HG03439 (cell line): ENCODE data around the gene MEGF11.

ENCODE experiments used
- ATAC-seq: cut with Tn5 transposase; IDR thresholded peaks from one replicate; pipeline ENCODE4 v1.9.1; 2021; ENCODE audit warnings: mild to moderate bottlenecking, moderate library complexity; ENCODE audit not compliant: unreplicated experiment

MEGF11 gene

GRCh38 chr15:65925338-65925737 is 328.2 kb downstream of the MEGF11 start:
- ATAC-seq: no peak

GRCh38 chr15:65924004-65924403 is 329.5 kb downstream of the MEGF11 start:
- ATAC-seq: no peak

GRCh38 chr15:65923264-65923663 is 330.3 kb downstream of the MEGF11 start:
- ATAC-seq: no peak

GRCh38 chr15:65922621-65923020 is 330.9 kb downstream of the MEGF11 start:
- no peak for ATAC-seq

GRCh38 chr15:65921780-65922179 is 331.8 kb downstream of the MEGF11 start:
- ATAC-seq: no peak

- no peak for ATAC-seq
These were observed 332.7 kb downstream of the MEGF11 start for GRCh38 chr15:65920825-65921309.

- ATAC-seq: no peak
These were observed 333.4 kb downstream of the MEGF11 start for GRCh38 chr15:65920121-65920520.

GRCh38 chr15:65919353-65919752 is 334.2 kb downstream of the MEGF11 start:
- ATAC-seq: no peak

GRCh38 chr15:65918945-65919344 is 334.6 kb downstream of the MEGF11 start:
- no peak for ATAC-seq

GRCh38 chr15:65918357-65918920 is 335.1 kb downstream of the MEGF11 start:
- no peak for ATAC-seq

GRCh38 chr15:65917936-65918335 is 335.6 kb downstream of the MEGF11 start:
- no peak for ATAC-seq

- peak; percentile 8 for ATAC-seq
These were observed 336.2 kb downstream of the MEGF11 start for GRCh38 chr15:65917407-65917756.

GRCh38 chr15:65916664-65917406 is 336.7 kb downstream of the MEGF11 start:
- peak; percentile 55 for ATAC-seq

- no peak for ATAC-seq
These were observed 337.4 kb downstream of the MEGF11 start for GRCh38 chr15:65916041-65916663.

GRCh38 chr15:65914981-65915925 is 338.3 kb downstream of the MEGF11 start:
- no peak for ATAC-seq

- no peak for ATAC-seq
These were observed 339.2 kb downstream of the MEGF11 start for GRCh38 chr15:65914386-65914785.

- ATAC-seq: no peak
These were observed 339.8 kb downstream of the MEGF11 start for GRCh38 chr15:65913631-65914199.

- ATAC-seq: no peak
These were observed 341.3 kb downstream of the MEGF11 start for GRCh38 chr15:65912235-65912634.

GRCh38 chr15:65910341-65910740 is 343.2 kb downstream of the MEGF11 start:
- ATAC-seq: no peak

- no peak for ATAC-seq
These were observed 343.7 kb downstream of the MEGF11 start for GRCh38 chr15:65909831-65910230.

GRCh38 chr15:65908876-65909275 is 344.7 kb downstream of the MEGF11 start:
- ATAC-seq: no peak
